Activated T-helper 2 cell treated with anti-CD3 and anti-CD28 coated beads, Interferon-gamma antibody, Interleukin-2, Interleukin-4, amounts not matched to agents 10 μg/mL and 5 μg/mL and 100 μg/mL, durations not matched to agents 14 hours and 24 hours and 36 hours (primary cell): ENCODE measurements around the gene ZNF625. TPM values are rescaled to one million over a fixed set of nuclear protein-coding genes. Genes with fewer than 3 reads are reported as not detected.
"Not testable (repeated sequence)": the region's sequence is repeated elsewhere in the genome, so short reads cannot be mapped to it uniquely, and the experiment has no call there.

Source experiments
- DNase-seq: peaks from one replicate; pipeline ENCODE4 v3.0.0; 2021; ENCODE audit warnings: low spot score
- H3K27ac Mint-ChIP-seq: one replicate; pipeline ENCODE4 v1.8.0; 2021; ENCODE audit warnings: mixed read lengths
- H3K27me3 Mint-ChIP-seq: one replicate; pipeline ENCODE4 v1.8.0; 2021; ENCODE audit warnings: low read depth, mixed read lengths
- H3K36me3 Mint-ChIP-seq: one replicate; pipeline ENCODE4 v1.8.0; 2021; ENCODE audit warnings: low read depth, mixed read lengths
- H3K4me1 Mint-ChIP-seq: one replicate; pipeline ENCODE4 v1.8.0; 2021; ENCODE audit warnings: low read depth, mixed read lengths
- H3K4me3 Mint-ChIP-seq: one replicate; pipeline ENCODE4 v1.8.0; 2021; ENCODE audit warnings: low read depth, mild to moderate bottlenecking, moderate library complexity, mixed read lengths
- H3K9me3 Mint-ChIP-seq: one replicate; pipeline ENCODE4 v1.8.0; 2021; ENCODE audit warnings: mixed read lengths
- intact Hi-C: fragments of 100-400 bp; cut with micrococcal nuclease; formaldehyde crosslinking; loops from one replicate; pipeline ENCODE4 v1.15.1; 2023
- total RNA-seq: library from RNA; stranded (reverse); gene quantifications from 2 replicates; pipeline ENCODE4 v1.2.3, GENCODE V29; 2022

The ZNF625 gene
- total RNA-seq, 1 donor from 2014 or later = 4.1 TPM

GRCh38 chr19:12117201-12117970 lies 39.1 kb downstream of the ZNF625 start:
- no peak for DNase-seq
- Mint-ChIP-seq H3K4me3 (no peak overlapping the region), H3K27me3 (no peaks in the 10 kb centered on the region), H3K4me1 (no peaks in the 10 kb centered on the region), H3K36me3 (peaks cover 22% of the 10 kb centered on the region), H3K27ac (no peak overlapping the region), H3K9me3 (peaks cover 44% of the 10 kb centered on the region)
- intact Hi-C loops = no loop called here

DNA sequence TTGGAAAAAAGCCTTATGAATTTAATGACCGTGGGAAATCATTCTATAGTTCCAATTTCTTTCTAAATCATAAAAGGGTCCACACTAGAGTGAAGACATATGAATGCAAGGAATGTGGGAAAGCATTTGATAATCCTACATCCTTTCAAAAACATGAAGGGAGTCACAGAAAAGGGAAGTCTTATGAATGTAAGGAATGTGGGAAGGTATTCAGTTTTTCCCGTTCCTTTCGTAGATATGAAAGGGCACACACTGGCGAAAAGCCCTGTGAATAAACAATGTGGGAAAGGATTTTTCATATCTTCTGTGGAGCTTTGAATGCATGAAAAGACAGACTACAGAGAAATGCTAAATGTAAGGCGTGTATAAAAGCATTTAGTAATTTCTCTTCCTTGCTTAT lies 43.4 kb downstream of the ZNF625 start:
- peaks cover 48% of the 10 kb centered on the region for H3K36me3 Mint-ChIP-seq
- H3K4me3 Mint-ChIP-seq = no peak overlapping the region
- no peaks in the 10 kb centered on the region for H3K4me1 Mint-ChIP-seq
- H3K27ac Mint-ChIP-seq = no peak overlapping the region
- DNase-seq = no peak
- H3K9me3 Mint-ChIP-seq = peaks cover 58% of the 10 kb centered on the region
- no peaks in the 10 kb centered on the region for H3K27me3 Mint-ChIP-seq
- intact Hi-C loops = no loop called here

- Mint-ChIP-seq H3K9me3 (peaks cover 58% of the 10 kb centered on the region), H3K36me3 (peaks cover 48% of the 10 kb centered on the region), H3K4me3 (no peak overlapping the region), H3K27ac (no peak overlapping the region), H3K4me1 (no peaks in the 10 kb centered on the region), H3K27me3 (no peaks in the 10 kb centered on the region)
- DNase-seq = no peak
- intact Hi-C loops = no loop called here
These were observed 43.8 kb downstream of the ZNF625 start for GRCh38 chr19:12112701-12113100.

DNA sequence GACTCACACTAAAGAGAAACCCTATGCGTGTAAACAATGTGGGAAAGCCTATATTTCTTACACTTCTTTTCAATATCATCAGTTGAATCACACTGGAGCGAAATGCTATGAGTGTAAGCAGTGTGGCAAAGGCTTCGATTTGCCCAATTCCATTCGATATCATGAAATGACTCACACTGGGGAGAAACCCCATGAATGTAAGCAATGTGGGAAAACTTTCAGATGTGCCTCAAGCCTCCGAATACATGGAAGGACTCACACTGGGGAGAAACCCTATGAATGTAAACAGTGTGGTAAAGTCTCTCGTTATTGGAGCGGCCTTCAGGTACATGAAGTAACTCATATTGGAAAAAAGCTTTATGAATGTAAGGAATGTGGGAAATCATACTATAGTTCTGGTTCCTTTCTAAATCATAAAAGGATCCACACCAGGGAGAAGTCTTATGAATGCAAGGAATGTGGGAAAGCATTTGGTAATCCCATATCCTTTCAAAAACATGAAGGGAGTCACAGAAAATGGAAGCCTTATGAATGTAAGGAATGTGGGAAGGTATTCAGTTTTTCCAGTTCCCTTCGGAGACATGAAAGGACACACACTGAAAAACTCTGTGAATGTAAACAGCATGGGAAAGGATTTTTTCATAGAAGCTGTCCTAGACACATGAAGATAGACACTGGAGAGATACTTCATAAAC lies 44.4 kb downstream of the ZNF625 start:
- Mint-ChIP-seq H3K4me3 (no peak overlapping the region), H3K36me3 (peaks cover 48% of the 10 kb centered on the region), H3K27me3 (no peaks in the 10 kb centered on the region), H3K4me1 (no peaks in the 10 kb centered on the region), H3K9me3 (peaks cover 55% of the 10 kb centered on the region), H3K27ac (no peak overlapping the region)
- intact Hi-C loops = no loop called here
- no peak for DNase-seq

DNA sequence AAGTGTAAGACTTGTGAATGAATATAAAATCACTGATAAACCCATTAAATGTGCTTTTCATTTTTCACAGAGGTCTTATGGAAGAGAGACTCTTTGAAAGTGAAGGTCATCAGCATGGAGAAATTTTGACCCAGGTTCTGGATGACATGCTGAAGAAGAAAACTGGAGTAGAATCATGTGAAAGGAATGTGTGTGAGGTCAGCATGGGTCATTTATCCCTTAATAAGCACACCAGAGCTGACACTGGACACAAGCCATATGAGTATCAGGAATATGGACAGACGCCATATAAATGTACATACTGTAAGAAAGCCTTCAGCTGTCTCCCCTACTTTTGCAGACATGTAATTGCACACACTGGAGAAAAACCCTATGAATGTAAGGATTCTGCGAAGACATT lies 45.4 kb downstream of the ZNF625 start:
- peaks cover 49% of the 10 kb centered on the region for H3K36me3 Mint-ChIP-seq
- H3K27me3 Mint-ChIP-seq = no peaks in the 10 kb centered on the region
- H3K9me3 Mint-ChIP-seq = peaks cover 58% of the 10 kb centered on the region
- no peak overlapping the region for H3K4me3 Mint-ChIP-seq
- no peaks in the 10 kb centered on the region for H3K4me1 Mint-ChIP-seq
- intact Hi-C loops = no loop called here
- no peak for DNase-seq
- no peak overlapping the region for H3K27ac Mint-ChIP-seq

- H3K27ac Mint-ChIP-seq, H3K27me3 Mint-ChIP-seq, H3K4me1 Mint-ChIP-seq, intact Hi-C loops, DNase-seq, H3K4me3 Mint-ChIP-seq: not testable (repeated sequence)
- Mint-ChIP-seq H3K36me3 (peaks cover 42% of the 10 kb centered on the region), H3K9me3 (peaks cover 30% of the 10 kb centered on the region)
These were observed 52.6 kb downstream of the ZNF625 start for GRCh38 chr19:12103909-12104308.

DNA sequence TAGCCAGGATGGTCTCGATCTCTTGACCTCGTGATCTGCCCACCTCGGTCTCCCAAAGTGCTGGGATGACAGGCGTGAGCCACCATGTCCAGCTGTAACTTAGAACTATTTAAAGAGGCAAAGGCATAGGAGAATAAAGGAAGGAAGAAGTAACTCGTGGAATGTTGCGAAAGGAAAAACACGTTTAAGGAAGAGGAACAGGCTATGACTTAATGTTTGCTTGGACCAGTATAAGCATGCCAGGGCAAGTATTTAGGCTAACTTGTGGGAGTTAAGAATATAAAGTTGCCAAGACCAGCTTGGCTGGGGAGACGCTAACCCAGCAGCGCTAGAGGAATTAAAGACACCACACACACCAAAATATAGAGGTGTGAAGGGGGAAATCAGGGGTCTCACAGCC lies 58.5 kb downstream of the ZNF625 start:
- no peak for DNase-seq
- Mint-ChIP-seq H3K27ac (no peak overlapping the region), H3K27me3 (no peaks in the 10 kb centered on the region), H3K4me3 (no peak overlapping the region), H3K9me3 (peaks cover 47% of the 10 kb centered on the region), H3K4me1 (peaks cover 6% of the 10 kb centered on the region), H3K36me3 (peaks cover 52% of the 10 kb centered on the region)
- intact Hi-C loops = no loop called here

DNA sequence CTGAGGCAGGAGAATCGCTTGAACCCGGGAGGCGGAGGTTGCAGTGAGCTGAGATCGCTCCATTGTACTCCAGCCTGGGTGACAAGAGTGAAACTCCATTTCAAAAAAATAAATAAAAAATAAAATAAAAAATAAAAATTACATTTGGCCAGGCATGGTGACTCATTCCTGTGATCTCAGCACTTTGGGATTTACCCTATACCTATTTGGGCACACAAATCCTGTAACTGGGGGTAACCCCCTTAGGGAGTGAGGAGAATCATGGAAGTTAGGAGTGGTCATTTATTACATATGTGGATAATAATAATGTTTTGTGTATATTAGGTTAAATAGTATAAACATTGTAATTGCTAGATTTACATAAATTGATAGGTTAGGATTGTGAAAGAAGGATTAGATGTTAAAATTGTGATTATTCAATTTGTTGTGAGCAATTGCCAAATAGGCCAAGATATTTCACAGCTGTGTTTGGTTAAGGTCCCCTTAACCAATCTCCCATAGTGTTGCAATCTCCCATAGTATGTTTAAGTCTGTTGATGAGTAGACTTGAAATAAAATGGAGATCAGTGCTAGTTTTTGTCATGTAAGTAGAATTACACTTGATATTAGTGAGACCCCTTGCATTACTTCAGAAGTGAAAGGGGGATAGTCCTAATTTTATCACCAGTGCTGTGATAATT lies 61.3 kb downstream of the ZNF625 start:
- Mint-ChIP-seq H3K36me3 (peaks cover 43% of the 10 kb centered on the region), H3K4me3 (no peak overlapping the region), H3K9me3 (peaks cover 47% of the 10 kb centered on the region)

More for the DNA sequence above, 61.3 kb downstream of the ZNF625 start:
- intact Hi-C loops = no loop called here
- H3K27ac Mint-ChIP-seq = no peak overlapping the region
- no peak for DNase-seq
- no peaks in the 10 kb centered on the region for H3K27me3 Mint-ChIP-seq
- H3K4me1 Mint-ChIP-seq = peaks cover 9% of the 10 kb centered on the region

Other genes with a start within 250 kb of the ZNF625 start
- 14.5 and 14.6 TPM in 2 replicates for gene ZNF700, start 231.6 kb downstream of the ZNF625 start, total RNA-seq
- 0.43 and 0.74 TPM in 2 replicates for gene ZNF763, start 191.7 kb downstream of the ZNF625 start, total RNA-seq
- gene ZNF433, start 121.1 kb downstream of the ZNF625 start, total RNA-seq = 0.55 TPM in 2 replicates
- gene ZNF878, start 103.8 kb downstream of the ZNF625 start, total RNA-seq = 0.98 and 1.3 TPM in 2 replicates
- gene ZNF844, start 92.0 kb downstream of the ZNF625 start, total RNA-seq = 1.7 and 2.0 TPM in 2 replicates
- 4.1 and 4.3 TPM in 2 replicates for gene ZNF20, start 16.4 kb downstream of the ZNF625 start, total RNA-seq
- gene ZNF136, start 6.4 kb upstream of the ZNF625 start, total RNA-seq = 7.7 and 9.7 TPM in 2 replicates
- gene ZNF44, start 138.1 kb upstream of the ZNF625 start, total RNA-seq = 8.6 and 8.7 TPM in 2 replicates
- 2.3 and 4.2 TPM in 2 replicates for gene ZNF563, start 176.9 kb upstream of the ZNF625 start, total RNA-seq
- 0.55 and 1.2 TPM in 2 replicates for gene ZNF442, start 208.9 kb upstream of the ZNF625 start, total RNA-seq
- 3.8 and 5.3 TPM in 2 replicates for gene ZNF799, start 244.5 kb upstream of the ZNF625 start, total RNA-seq